ENCODE results near the gene ZNF609. TPM values are rescaled to one million over a fixed set of nuclear protein-coding genes. Genes with fewer than 3 reads are reported as not detected.

The ZNF609 gene
- total and polyA plus RNA-seq, 2 experiments from 2014 or later = 6.3 to 11.3 TPM

DNA sequence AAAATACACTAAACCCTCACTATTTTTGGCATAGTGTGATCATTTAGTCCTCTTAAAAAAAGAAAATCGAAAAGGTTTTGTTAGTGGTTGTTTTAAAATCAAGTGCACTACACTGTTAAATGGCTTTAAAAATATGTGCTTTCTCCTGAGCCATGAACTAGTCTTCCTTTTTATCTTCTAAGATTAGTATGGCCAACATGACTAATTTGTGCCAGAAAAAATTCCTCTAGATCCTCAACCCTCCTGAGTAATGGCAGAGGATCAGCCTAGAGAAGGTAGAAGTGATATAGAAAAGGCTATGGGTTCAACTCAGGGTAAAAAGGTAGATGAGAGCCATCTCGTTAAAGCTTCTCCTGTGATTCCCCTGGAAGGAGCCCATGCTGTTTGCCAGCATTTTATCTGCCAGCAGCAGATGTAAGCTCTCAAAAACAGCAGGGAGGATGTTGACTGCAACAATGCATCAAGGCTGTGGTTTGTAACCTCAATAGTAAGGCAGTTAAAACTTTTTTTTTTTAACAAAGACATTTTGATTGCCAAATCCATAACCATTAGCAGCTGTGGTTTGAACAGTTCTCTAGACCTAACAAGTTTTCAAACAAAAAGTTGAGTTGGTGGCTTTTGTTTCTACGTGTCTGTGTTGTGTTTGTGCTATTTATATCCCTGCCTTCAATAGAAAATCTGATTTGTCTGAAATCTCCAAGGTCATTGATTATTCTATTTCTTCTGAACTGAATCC is 30.2 kb upstream of the ZNF609 start:
- Histone ChIP-seq H3K4me2 (ENCODE audit: unreplicated experiment) (peak overlapping the region; percentile 70), H3K9ac (peak overlapping the region; percentile 44), H3K79me2 (ENCODE audit: insufficient read depth) (0 out of 2 replicates have a peak, but pooled peaks cover 3% of the 10 kb centered on the region), H3K9me3 (ENCODE audit: low read depth) (no peaks in the 10 kb centered on the region), H2AFZ (no peak overlapping the region), H3K27ac (peak overlapping the region; percentile 69), H3K9me2 (ENCODE audit: insufficient read depth) (no peaks in the 10 kb centered on the region), H3K36me3 (ENCODE audit: low read depth) (0 out of 2 replicates have a peak, but pooled peaks cover 8% of the 10 kb centered on the region), H3K27me3 (replicated peaks; ENCODE audit: insufficient read depth) (no peaks in the 10 kb centered on the region), H3K4me1 (ENCODE audit: insufficient read depth) (peaks cover 19% of the 10 kb centered on the region), H3F3A (ENCODE audit: insufficient read depth) (peaks cover 32% of the 10 kb centered on the region), H4K20me1 (ENCODE audit: insufficient read depth) (no peaks in the 10 kb centered on the region), H3K4me3 (peak overlapping the region; percentile 7)
- 0 to 2% methylated on average over 3 of the region's 3 CpGs for WGBS, 2 experiments (ENCODE audit: low coverage in 1 of 2, low lambda C conversion rate in 2 of 2, missing lambda C conversion rate in 2 of 2)
- in situ Hi-C loops (cut with MboI) = loop anchor here (10.0 kb wide), 1 partner anchor 225 kb away; no protein-coding TSS in a partner anchor
- TF ChIP-seq EZH2 (IDR thresholded peaks at IDR 0.05; ENCODE audit: insufficient read depth, poor library complexity, severe bottlenecking) = no peak
- peak; percentile 80; the same call in 1 of the 2 replicates for TF ChIP-seq EZH2phosphoT487 (IDR thresholded peaks at IDR 0.05; ENCODE audit: insufficient read depth, low read depth)
- peak; percentile 91 for DNase-seq

DNA sequence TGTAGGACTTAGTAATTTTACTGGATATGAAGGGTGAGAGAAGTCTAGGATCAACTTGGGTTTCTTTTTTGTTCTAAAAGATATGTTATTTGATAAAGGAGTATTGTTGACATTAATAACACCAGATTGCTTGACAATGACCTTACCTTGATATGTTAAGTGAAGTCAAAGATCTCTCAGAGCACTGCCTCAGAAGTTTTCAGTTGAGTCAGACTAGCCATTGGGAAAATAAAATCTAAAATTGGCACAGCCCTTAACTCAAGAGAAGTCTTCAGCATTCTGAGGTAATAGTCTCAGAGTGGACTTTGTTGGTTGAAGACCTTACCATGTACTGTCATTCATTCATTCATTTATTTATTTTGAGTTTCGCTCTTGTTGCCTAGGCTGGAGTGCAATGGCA is 22.4 kb upstream of the ZNF609 start:
- Histone ChIP-seq H4K20me1 (ENCODE audit: insufficient read depth) (no peaks in the 10 kb centered on the region), H3K36me3 (ENCODE audit: low read depth) (no peaks in the 10 kb centered on the region), H3K27ac (no peak overlapping the region), H3K79me2 (ENCODE audit: insufficient read depth) (no peaks in the 10 kb centered on the region), H3K9me3 (ENCODE audit: low read depth) (no peaks in the 10 kb centered on the region), H3K27me3 (replicated peaks; ENCODE audit: insufficient read depth) (no peaks in the 10 kb centered on the region), H3K9me2 (ENCODE audit: insufficient read depth) (no peaks in the 10 kb centered on the region), H3K4me2 (ENCODE audit: unreplicated experiment) (no peak overlapping the region), H3K9ac (no peak overlapping the region), H3F3A (ENCODE audit: insufficient read depth) (peaks cover 10% of the 10 kb centered on the region), H2AFZ (no peak overlapping the region), H3K4me3 (no peak overlapping the region), H3K4me1 (ENCODE audit: insufficient read depth) (peaks cover 4% of the 10 kb centered on the region)
- in situ Hi-C loops (cut with MboI) = no loop called here
- no peak for DNase-seq
- TF ChIP-seq EZH2phosphoT487 (IDR thresholded peaks at IDR 0.05; ENCODE audit: insufficient read depth, low read depth) (no peak), EZH2 (IDR thresholded peaks at IDR 0.05; ENCODE audit: insufficient read depth, poor library complexity, severe bottlenecking) (no peak)
- WGBS, 2 experiments (ENCODE audit: low coverage in 1 of 2, low lambda C conversion rate in 2 of 2, missing lambda C conversion rate in 2 of 2) = 96 to 100% methylated on average over 1 of the region's 1 CpG

DNA sequence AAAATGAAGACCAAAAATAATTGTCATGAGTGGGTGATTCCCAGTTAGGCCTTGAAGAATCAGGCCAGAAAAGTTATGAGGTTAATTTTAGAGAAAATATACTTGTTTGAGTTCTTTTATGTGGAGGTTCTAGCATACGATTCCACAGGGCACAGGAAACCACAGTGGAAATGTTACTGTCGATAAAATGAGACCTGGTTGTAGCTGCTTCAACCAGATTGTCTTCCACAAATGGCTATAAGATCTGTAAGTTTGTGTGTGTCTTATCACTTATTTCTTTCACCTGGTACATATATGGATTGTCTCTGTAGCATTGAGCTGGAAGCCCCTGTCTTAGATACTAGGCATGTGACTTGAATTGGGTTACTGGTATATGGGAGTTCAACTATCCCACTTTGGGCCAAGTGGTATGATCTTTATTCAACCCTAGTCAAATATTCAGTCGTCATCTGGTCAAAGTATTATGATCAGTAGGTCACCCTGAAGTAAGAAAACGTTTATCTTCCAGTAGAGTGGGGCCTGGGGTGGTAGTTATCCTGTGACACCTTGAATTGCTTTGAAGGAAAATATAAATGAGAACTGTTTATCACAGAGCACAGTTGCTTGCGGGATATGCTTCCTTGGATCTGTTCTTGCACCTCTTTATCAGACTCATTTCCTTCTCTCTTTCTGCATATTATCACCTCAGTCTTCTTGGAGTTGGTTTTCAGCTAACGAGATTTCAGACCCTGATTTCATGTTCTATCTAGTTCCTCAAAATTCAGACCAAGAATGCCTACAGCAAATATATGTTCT is 21.5 kb upstream of the ZNF609 start:
- in situ Hi-C loops (cut with MboI) = no loop called here

DNA sequence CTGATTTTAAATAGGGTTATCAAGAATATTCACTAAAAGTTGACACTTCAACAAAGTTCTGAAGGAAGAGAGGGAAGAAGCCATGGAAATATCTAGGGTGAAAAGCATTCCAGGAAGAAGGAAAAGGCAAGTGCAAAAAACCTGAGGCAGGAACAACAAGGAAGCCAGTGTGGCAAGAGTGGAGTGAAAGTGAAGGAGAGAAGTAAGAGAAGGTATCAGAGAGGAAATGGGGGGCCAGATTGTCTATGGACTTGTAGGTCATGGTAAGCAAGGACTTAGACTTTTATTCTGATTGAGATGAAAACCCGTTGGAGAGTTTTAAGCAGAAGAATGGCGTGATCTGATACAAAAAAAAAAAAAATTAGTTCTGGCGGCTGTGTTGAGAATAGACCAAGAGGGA is 18.5 kb upstream of the ZNF609 start:
- in situ Hi-C loops (cut with MboI) = no loop called here
- TF ChIP-seq EZH2phosphoT487 (IDR thresholded peaks at IDR 0.05; ENCODE audit: insufficient read depth, low read depth) = no peak
- no peak for TF ChIP-seq EZH2 (IDR thresholded peaks at IDR 0.05; ENCODE audit: insufficient read depth, poor library complexity, severe bottlenecking)
- Histone ChIP-seq H3K4me2 (ENCODE audit: unreplicated experiment) (no peak overlapping the region), H3K27me3 (replicated peaks; ENCODE audit: insufficient read depth) (no peaks in the 10 kb centered on the region), H3K9ac (no peak overlapping the region), H2AFZ (no peak overlapping the region), H3K9me3 (ENCODE audit: low read depth) (no peaks in the 10 kb centered on the region), H3K9me2 (ENCODE audit: insufficient read depth) (no peaks in the 10 kb centered on the region), H3K79me2 (ENCODE audit: insufficient read depth) (no peaks in the 10 kb centered on the region), H3K36me3 (ENCODE audit: low read depth) (peaks cover 8% of the 10 kb centered on the region), H3K4me1 (ENCODE audit: insufficient read depth) (peaks cover 26% of the 10 kb centered on the region), H3K27ac (no peak overlapping the region), H3F3A (ENCODE audit: insufficient read depth) (peaks cover 38% of the 10 kb centered on the region), H3K4me3 (no peak overlapping the region), H4K20me1 (ENCODE audit: insufficient read depth) (no peaks in the 10 kb centered on the region)
- DNase-seq = no peak
- 100% methylated on average over 3 of the region's 3 CpGs for WGBS, 2 experiments (ENCODE audit: low coverage in 1 of 2, low lambda C conversion rate in 2 of 2, missing lambda C conversion rate in 2 of 2)

More for the DNA sequence above, 21.5 kb upstream of the ZNF609 start:
- no peak for DNase-seq
- H2AFZ ChIP-seq = no peak overlapping the region
- no peaks in the 10 kb centered on the region for H3K27me3 ChIP-seq (replicated peaks; ENCODE audit: insufficient read depth)
- TF ChIP-seq EZH2 (IDR thresholded peaks at IDR 0.05; ENCODE audit: insufficient read depth, poor library complexity, severe bottlenecking) (no peak), EZH2phosphoT487 (IDR thresholded peaks at IDR 0.05; ENCODE audit: insufficient read depth, low read depth) (no peak)
- peaks cover 13% of the 10 kb centered on the region for H3K4me1 ChIP-seq (ENCODE audit: insufficient read depth)
- H3K36me3 ChIP-seq (ENCODE audit: low read depth) = no peaks in the 10 kb centered on the region
- no peak overlapping the region for H3K4me3 ChIP-seq
- WGBS, 2 experiments (ENCODE audit: low coverage in 1 of 2, low lambda C conversion rate in 2 of 2, missing lambda C conversion rate in 2 of 2) = 92 to 93% methylated on average over 6 of the region's 6 CpGs
- no peaks in the 10 kb centered on the region for H3K79me2 ChIP-seq (ENCODE audit: insufficient read depth)
- H3K27ac ChIP-seq = no peak overlapping the region
- H3K9me2 ChIP-seq (ENCODE audit: insufficient read depth) = no peaks in the 10 kb centered on the region
- H3K4me2 ChIP-seq (ENCODE audit: unreplicated experiment) = no peak overlapping the region
- no peaks in the 10 kb centered on the region for H4K20me1 ChIP-seq (ENCODE audit: insufficient read depth)
- H3K9me3 ChIP-seq (ENCODE audit: low read depth) = no peaks in the 10 kb centered on the region
- no peak overlapping the region for H3K9ac ChIP-seq
- H3F3A ChIP-seq (ENCODE audit: insufficient read depth) = peaks cover 18% of the 10 kb centered on the region
